Psoas muscle (tissue), 8 donors: ENCODE measurements around the gene TRMT44. TPM values are rescaled to one million over a fixed set of nuclear protein-coding genes. Genes with fewer than 3 reads are reported as not detected.

ENCODE experiments used
- ATAC-seq, 4 donors: fragments of 200-7000 bp; cut with Tn5 transposase; one replicate each; pipeline ENCODE4 v1.9.1; 2020; ENCODE audit warnings: moderate library complexity in 3 of 4, mild to moderate bottlenecking in 2 of 4
- DNase-seq, 2 donors: peaks; one replicate each; pipeline ENCODE4 v3.0.0-alpha.2; 2020
- H3K27ac ChIP-seq: fragments of 200-600 bp; one replicate; pipeline ENCODE4 v1.8.0; 2022
- H3K27me3 ChIP-seq, 3 donors: fragments of 200-600 bp in 1 of 3; one replicate each; pipeline versions ENCODE4 v1.6.1 to v1.8.0; 2013 to 2022; ENCODE audit warnings: low read length in 2 of 3, mild to moderate bottlenecking in 2 of 3, moderate library complexity in 1 of 3; ENCODE audit not compliant: insufficient read depth in 3 of 3
- H3K36me3 ChIP-seq, 2 donors: fragments of 200-600 bp in 1 of 2; one replicate each; pipeline versions ENCODE4 v1.6.1 to v1.8.0; 2013 to 2022; ENCODE audit warnings: low read depth in 1 of 2, mild to moderate bottlenecking in 1 of 2, moderate library complexity in 1 of 2; ENCODE audit not compliant: insufficient read depth in 1 of 2
- H3K4me1 ChIP-seq: fragments of 200-600 bp; one replicate; pipeline ENCODE4 v1.8.0; 2022
- H3K4me3 ChIP-seq: fragments of 200-600 bp; one replicate; pipeline ENCODE4 v1.8.0; 2022; ENCODE audit warnings: mild to moderate bottlenecking
- H3K9me3 ChIP-seq: fragments of 200-600 bp; one replicate; pipeline ENCODE4 v1.8.0; 2022
- WGBS, 3 donors: extraction: QIAGEN DNeasy Blood & Tissue Kit; methylation state at CpG; one replicate each; pipeline versions ENCODE4 v1.1.6 to v1.1.7; 2013; 5-methylcytosine and 5-hydroxymethylcytosine counted together
- intact Hi-C, 2 donors: fragments of 100-400 bp; cut with DNase I; formaldehyde crosslinking; loops; one replicate each; pipeline versions ENCODE4 v1.11.0 to v1.14.2; 2022
- polyA plus RNA-seq, 3 donors: library from polyadenylated mRNA; stranded (reverse); fragments of 200-250 nt; gene quantifications; one replicate each; pipeline ENCODE4 v1.2.3, GENCODE V29; 2013
- total RNA-seq, 4 donors: library from RNA; stranded (reverse); fragmentation: NEBNext Ultra II Directional in 2 of 4; extraction: Animal tissue kit (Norgen Biotek cat#: 25700) in 2 of 4; gene quantifications; one replicate each; pipeline versions ENCODE4 v1.2.1 to v1.2.4, GENCODE V29; 2021 to 2023
- TF ChIP-seq, protein P1 (sequence below): fragments of 200-600 bp; IDR thresholded peaks from one replicate; pipeline ENCODE4 v1.8.0; 2022; ENCODE audit warnings: antibody characterized with exemption
- donor health status: healthy with polysubstance abuse.
- donor health status: DM: no; HTN: no; CAD: no; lungs with moderate emphysema.
- donor health status: Bipolar disorder and iron deficiency.
- donor health status: healthy.
- donor health status: DM: yes; HTN: yes; CAD: no.
- donor health status: DM: no; HTN: no; CAD: no.
- donor health status: DM: no; HTN: no; CAD: no.
- donor health status: DM: yes; HTN: yes; CAD: no.

The TRMT44 gene
- total and polyA plus RNA-seq, 7 donors, result 3.4 to 9.1 (median 5.4) TPM

DNA sequence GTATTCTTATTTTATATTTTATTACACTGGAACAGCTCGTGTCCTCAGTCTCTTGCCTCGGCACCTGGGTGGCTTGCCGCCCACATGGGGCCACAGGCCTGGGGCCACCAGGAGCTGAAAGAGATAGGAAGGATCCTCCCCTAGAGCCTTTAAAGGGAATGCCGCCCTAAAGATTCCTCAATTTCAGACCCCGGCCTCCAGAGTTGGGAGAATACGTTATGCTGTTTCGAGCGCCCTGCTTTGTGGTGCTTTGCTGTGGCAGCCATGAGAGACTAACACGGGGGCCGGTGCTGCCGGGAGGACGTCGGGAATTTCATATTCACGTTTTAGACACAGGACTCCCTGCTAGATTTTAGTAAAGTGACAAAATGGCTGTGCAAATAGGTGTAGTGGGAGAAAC lies 33.3 kb upstream of the TRMT44 start:
- H3K27me3 ChIP-seq, result no peaks in the 10 kb centered on the region
- peaks cover 7% of the 10 kb centered on the region for H3K4me1 ChIP-seq
- no peaks in the 10 kb centered on the region for H3K9me3 ChIP-seq
- TF ChIP-seq, protein P1, sequence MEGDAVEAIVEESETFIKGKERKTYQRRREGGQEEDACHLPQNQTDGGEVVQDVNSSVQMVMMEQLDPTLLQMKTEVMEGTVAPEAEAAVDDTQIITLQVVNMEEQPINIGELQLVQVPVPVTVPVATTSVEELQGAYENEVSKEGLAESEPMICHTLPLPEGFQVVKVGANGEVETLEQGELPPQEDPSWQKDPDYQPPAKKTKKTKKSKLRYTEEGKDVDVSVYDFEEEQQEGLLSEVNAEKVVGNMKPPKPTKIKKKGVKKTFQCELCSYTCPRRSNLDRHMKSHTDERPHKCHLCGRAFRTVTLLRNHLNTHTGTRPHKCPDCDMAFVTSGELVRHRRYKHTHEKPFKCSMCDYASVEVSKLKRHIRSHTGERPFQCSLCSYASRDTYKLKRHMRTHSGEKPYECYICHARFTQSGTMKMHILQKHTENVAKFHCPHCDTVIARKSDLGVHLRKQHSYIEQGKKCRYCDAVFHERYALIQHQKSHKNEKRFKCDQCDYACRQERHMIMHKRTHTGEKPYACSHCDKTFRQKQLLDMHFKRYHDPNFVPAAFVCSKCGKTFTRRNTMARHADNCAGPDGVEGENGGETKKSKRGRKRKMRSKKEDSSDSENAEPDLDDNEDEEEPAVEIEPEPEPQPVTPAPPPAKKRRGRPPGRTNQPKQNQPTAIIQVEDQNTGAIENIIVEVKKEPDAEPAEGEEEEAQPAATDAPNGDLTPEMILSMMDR, result no peak
- peaks cover 0 to 72% of the 10 kb centered on the region in 2 donors for H3K36me3 ChIP-seq
- no peak for ATAC-seq
- no peak overlapping the region for H3K4me3 ChIP-seq
- intact Hi-C loops, result no loop called here
- DNase-seq, result no peak
- no peak overlapping the region for H3K27ac ChIP-seq
- 97 to 98% (median 97%) methylated on average over 14 of the region's 14 CpGs for WGBS, 3 donors

DNA sequence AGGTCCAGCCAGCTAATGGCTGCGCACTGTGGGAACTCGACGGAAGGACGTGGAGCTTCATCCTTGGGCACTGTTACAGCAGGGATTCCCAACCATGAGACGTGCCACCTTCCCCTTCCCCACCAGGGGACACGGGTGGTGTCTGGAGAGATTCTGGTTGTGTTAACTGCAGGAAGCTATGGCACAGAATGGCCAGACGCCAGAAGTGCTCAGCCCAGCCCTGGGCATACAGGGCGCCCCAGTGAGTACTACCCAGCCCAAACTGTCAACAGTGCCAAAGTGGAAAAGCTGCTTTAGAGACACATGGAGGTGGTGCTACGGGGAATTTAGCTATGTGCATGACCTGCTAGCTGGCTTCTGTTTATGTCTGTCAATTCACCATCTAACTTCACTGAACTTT lies 32.8 kb upstream of the TRMT44 start:
- no peak overlapping the region for H3K27ac ChIP-seq
- DNase-seq, result no peak
- H3K27me3 ChIP-seq, result no peaks in the 10 kb centered on the region
- no peaks in the 10 kb centered on the region for H3K9me3 ChIP-seq
- TF ChIP-seq, protein P1, result no peak
- peaks cover 3% of the 10 kb centered on the region for H3K4me1 ChIP-seq
- intact Hi-C loops, result no loop called here
- H3K36me3 ChIP-seq, result peaks cover 0 to 75% of the 10 kb centered on the region in 2 donors
- no peak for ATAC-seq
- 93 to 95% (median 94%) methylated on average over 9 of the region's 9 CpGs for WGBS, 3 donors
- H3K4me3 ChIP-seq, result no peak overlapping the region

DNA sequence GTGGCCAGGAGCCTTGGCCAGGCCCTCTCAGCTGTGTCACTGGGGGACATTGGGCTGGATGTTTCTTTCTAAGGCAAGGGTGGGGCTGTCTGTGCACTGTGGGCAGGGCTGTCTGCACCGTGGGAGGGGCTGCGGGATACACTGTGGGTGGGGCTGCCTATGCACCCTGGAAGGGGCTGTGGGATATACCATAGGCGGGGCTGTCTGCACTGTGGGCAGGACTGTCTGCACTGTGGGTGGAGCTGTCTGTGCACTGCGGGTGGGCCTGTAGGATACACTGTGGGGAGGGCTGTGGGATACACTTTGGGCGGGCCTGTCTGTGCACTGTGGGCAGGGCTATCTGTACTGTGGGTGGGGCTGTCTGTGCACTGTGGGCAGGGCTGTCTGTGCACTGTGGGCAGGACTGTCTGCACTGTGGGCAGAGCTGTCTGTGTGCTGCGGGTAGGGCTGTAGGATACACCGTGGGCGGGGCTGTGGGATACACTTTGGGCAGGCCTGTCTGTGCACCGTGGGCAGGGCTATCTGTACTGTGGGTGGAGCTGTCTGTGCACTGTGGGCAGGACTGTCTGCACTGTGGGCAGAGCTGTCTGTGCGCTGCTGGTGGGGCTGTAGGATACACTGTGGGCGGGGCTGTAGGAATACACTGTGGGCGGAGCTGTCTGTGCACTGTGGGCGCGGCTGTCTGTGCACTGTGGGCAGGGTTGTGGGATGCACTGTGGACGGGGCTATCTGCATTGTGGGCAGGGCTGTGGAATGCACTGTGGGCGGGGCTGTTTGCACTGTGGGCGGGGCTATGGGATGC lies 31.1 kb upstream of the TRMT44 start:
- Histone ChIP-seq H3K27ac (no peak overlapping the region), H3K27me3 (no peaks in the 10 kb centered on the region), H3K9me3 (no peaks in the 10 kb centered on the region), H3K4me1 (no peaks in the 10 kb centered on the region), H3K4me3 (no peak overlapping the region), H3K36me3 (peaks cover 0 to 73% of the 10 kb centered on the region in 2 donors)
- TF ChIP-seq, protein P1, result no peak
- intact Hi-C loops, result no loop called here
- DNase-seq, result peak in 1 of 2 donors; percentile 80
- ATAC-seq, result peak; percentile 24 to 54 (median 34)
- WGBS, 3 donors, result 61 to 79% (median 69%) methylated on average over 17 of the region's 17 CpGs

DNA sequence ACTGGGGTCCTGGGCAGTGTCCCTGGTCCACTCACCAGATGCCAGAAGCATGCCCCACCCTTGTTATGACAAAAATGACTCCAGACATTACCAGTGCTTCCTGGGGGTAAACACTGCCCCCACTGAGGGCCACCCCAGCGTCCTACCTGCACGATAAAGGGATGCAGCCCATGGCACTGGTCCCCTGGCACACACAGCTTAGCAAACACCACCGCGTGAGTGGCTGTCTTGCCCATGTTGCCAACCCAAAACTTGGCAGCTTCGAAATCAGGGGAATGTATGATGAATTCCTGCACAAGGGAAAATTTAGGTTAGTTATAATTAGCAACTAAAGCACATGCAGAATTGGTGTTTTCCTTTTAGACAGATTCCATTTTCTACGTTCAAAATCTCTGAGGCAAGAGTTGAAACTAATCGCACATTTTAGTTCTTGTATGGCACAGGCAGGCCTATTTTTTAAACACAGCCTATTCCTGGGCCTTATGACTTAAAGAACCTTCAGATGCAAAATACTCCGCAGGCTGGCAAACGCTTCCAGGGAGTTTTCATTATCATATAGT lies 30.4 kb upstream of the TRMT44 start:
- intact Hi-C loops, result no loop called here
- 61 to 77% (median 65%) methylated on average over 9 of the region's 9 CpGs for WGBS, 3 donors

More for the DNA sequence above, 30.4 kb upstream of the TRMT44 start:
- Histone ChIP-seq H3K36me3 (peaks cover 4 to 73% of the 10 kb centered on the region in 2 donors), H3K27me3 (no peaks in the 10 kb centered on the region), H3K9me3 (no peaks in the 10 kb centered on the region), H3K4me3 (no peak overlapping the region), H3K4me1 (no peaks in the 10 kb centered on the region), H3K27ac (no peak overlapping the region)
- DNase-seq (no peak), ATAC-seq (no peak)
- TF ChIP-seq, protein P1, result no peak
